Keratinocyte (primary cell): Measurements from ENCODE around the gene CHPF. TPM values are rescaled to one million over a fixed set of nuclear protein-coding genes. Genes with fewer than 3 reads are reported as not detected.

Experiments
- DNase-seq: peaks from one replicate; pipeline ENCODE4 v3.0.0-alpha.2; 2011; ENCODE audit warnings: low read depth, missing footprints, low spot score
- FAIRE-seq: peaks from 2 replicates; lab custom pipeline; 2011; peaks lifted over from hg19 to GRCh38; lab: Jason Lieb, UNC
- H2AFZ ChIP-seq: 2 replicates; pipeline ENCODE4 v1.6.0; 2012; ENCODE audit warnings: low read length, control low read depth, inconsistent platforms; ENCODE audit not compliant: control insufficient read depth
- H3K27ac ChIP-seq: 2 replicates; pipeline ENCODE4 v1.5.1; 2011; ENCODE audit warnings: low read length; ENCODE audit not compliant: control insufficient read depth, insufficient read depth
- H3K27me3 ChIP-seq: 3 replicates; pipeline ENCODE4 v1.6.0; 2011; ENCODE audit warnings: low read length; ENCODE audit not compliant: control insufficient read depth, insufficient read depth; ENCODE audit errors: extremely low read depth
- H3K36me3 ChIP-seq, 2 experiments: 2 replicates in 1 of 2; 3 replicates in 1 of 2; pipeline ENCODE4 v1.5.1; 2011; ENCODE audit warnings: low read length in 2 of 2, mild to moderate bottlenecking in 1 of 2; ENCODE audit not compliant: control insufficient read depth in 2 of 2, insufficient read depth in 2 of 2; ENCODE audit errors: extremely low read depth in 1 of 2
- H3K4me1 ChIP-seq: 3 replicates; pipeline ENCODE4 v1.5.1; 2011; ENCODE audit warnings: low read length; ENCODE audit not compliant: control insufficient read depth, insufficient read depth; ENCODE audit errors: extremely low read depth
- H3K4me2 ChIP-seq: 3 replicates; pipeline ENCODE4 v1.6.0; 2011; ENCODE audit warnings: low read depth, low read length; ENCODE audit not compliant: control insufficient read depth, insufficient read depth; ENCODE audit errors: extremely low read depth
- H3K4me3 ChIP-seq, 3 experiments: fragments of 200-600 bp in 1 of 3; sonication (generic) in 1 of 3; 2 replicates in 2 of 3; 3 replicates in 1 of 3; pipeline ENCODE4 v1.5.1; 2011 to 2016; ENCODE audit warnings: low read length in 3 of 3, mild to moderate bottlenecking in 3 of 3, control low read depth in 2 of 3, inconsistent platforms in 1 of 3, low read depth in 1 of 3, mixed read lengths in 1 of 3, mixed run types in 1 of 3, moderate library complexity in 1 of 3; ENCODE audit not compliant: control insufficient read depth in 2 of 3, insufficient read depth in 2 of 3; ENCODE audit errors: extremely low read depth in 1 of 3
- H3K79me2 ChIP-seq: 2 replicates; pipeline ENCODE4 v1.6.0; 2012; ENCODE audit warnings: low read length; ENCODE audit not compliant: control insufficient read depth, insufficient read depth
- H3K9ac ChIP-seq: 3 replicates; pipeline ENCODE4 v1.6.0; 2011; ENCODE audit warnings: low read length; ENCODE audit not compliant: control insufficient read depth, insufficient read depth; ENCODE audit errors: extremely low read depth
- H3K9me1 ChIP-seq: 3 replicates; pipeline ENCODE4 v1.6.0; 2011; ENCODE audit warnings: low read length; ENCODE audit not compliant: control insufficient read depth, insufficient read depth; ENCODE audit errors: extremely low read depth
- H3K9me3 ChIP-seq: 2 replicates; pipeline ENCODE4 v1.5.1; 2012; ENCODE audit warnings: low read depth, low read length; ENCODE audit not compliant: control insufficient read depth
- H4K20me1 ChIP-seq: 3 replicates; pipeline ENCODE4 v1.6.0; 2011; ENCODE audit warnings: low read length; ENCODE audit not compliant: control insufficient read depth, insufficient read depth; ENCODE audit errors: extremely low read depth
- CTCF ChIP-seq, 3 experiments: IDR thresholded peaks in 1 of 3; conservative IDR thresholded peaks in 1 of 3; optimal IDR thresholded peaks in 1 of 3; 2 replicates in 2 of 3; 3 replicates in 1 of 3; pipeline versions ENCODE3 to v1.5.1; 2011; ENCODE audit warnings: low read length in 3 of 3, mild to moderate bottlenecking in 3 of 3, moderate library complexity in 2 of 3, control low read depth in 1 of 3, inconsistent platforms in 1 of 3; ENCODE audit not compliant: insufficient read depth in 2 of 3; ENCODE audit errors: extremely low read depth in 1 of 3
- EZH2 ChIP-seq: IDR thresholded peaks from one replicate; pipeline ENCODE4 v1.6.1; 2012; ENCODE audit warnings: inconsistent platforms, mild to moderate bottlenecking, low read length, moderate library complexity
- dilution Hi-C: fragments of 300-500 bp; cut with MboI; formaldehyde crosslinking; loops from one replicate; pipeline ENCODE4 v1.7.0; 2020; ENCODE audit warnings: low sequenced_read_pairs; ENCODE audit not compliant: extremely low pct_ligation_motif_present
- polyA plus RNA-seq, 5 experiments: library from polyadenylated mRNA; depleted of rRNA in 3 of 5; stranded (reverse) in 3 of 5; stranded (forward) in 1 of 5; unstranded in 1 of 5; fragments of >200 nt; gene quantifications; 1 replicate in 1 of 5; 2 replicates in 3 of 5; 3 replicates in 1 of 5; pipeline versions ENCODE4 v1.2.1 to v1.2.3, GENCODE V29; 2011 to 2012; ENCODE audit warnings: missing spikeins in 2 of 5, low read depth in 1 of 5, low replicate concordance in 1 of 5

Gene CHPF
- polyA plus RNA-seq, 1 donor (not counting 4 experiments of a cell fraction or from before 2014, with no cell fraction given) = 24.4 TPM

- no peak overlapping the region for H3K27ac ChIP-seq
- peaks cover 9 to 12% of the 10 kb centered on the region in 2 experiments for H3K36me3 ChIP-seq
- peaks cover 9% of the 10 kb centered on the region for H3K27me3 ChIP-seq
- TF ChIP-seq CTCF (optimal IDR thresholded peaks at IDR 0.05 in 1 of 3, IDR thresholded peaks at IDR 0.05 in 1 of 3, conservative IDR thresholded peaks at IDR 0.05 in 1 of 3; ENCODE audit: extremely low read depth in 1 of 3, insufficient read depth in 2 of 3, low read length in 3 of 3) = no peak
- TF ChIP-seq EZH2 = no peak
- dilution Hi-C loops = no loop called here
- H3K4me3 ChIP-seq = no peak overlapping the region
- no peak overlapping the region for H3K4me2 ChIP-seq
- H3K9me1 ChIP-seq = no peaks in the 10 kb centered on the region
- no peaks in the 10 kb centered on the region for H3K9me3 ChIP-seq
- H3K79me2 ChIP-seq = peaks cover 7% of the 10 kb centered on the region
- FAIRE-seq (no peak), DNase-seq (no peak)
- no peak overlapping the region for H3K9ac ChIP-seq
- H3K4me1 ChIP-seq = peaks cover 15% of the 10 kb centered on the region
- H4K20me1 ChIP-seq = no peaks in the 10 kb centered on the region
- no peak overlapping the region for H2AFZ ChIP-seq
Measured at GRCh38 chr2:219502618-219503017, 41.0 kb downstream of the CHPF start.

- Histone ChIP-seq H3K9me1 (no peaks in the 10 kb centered on the region), H4K20me1 (no peaks in the 10 kb centered on the region), H2AFZ (no peak overlapping the region), H3K27ac (no peak overlapping the region), H3K36me3 (peaks cover 9 to 12% of the 10 kb centered on the region in 2 experiments), H3K27me3 (peaks cover 16% of the 10 kb centered on the region), H3K79me2 (peaks cover 7% of the 10 kb centered on the region), H3K4me3 (no peak overlapping the region), H3K4me2 (no peak overlapping the region), H3K4me1 (peaks cover 15% of the 10 kb centered on the region), H3K9me3 (no peaks in the 10 kb centered on the region), H3K9ac (no peak overlapping the region)
- dilution Hi-C loops = no loop called here
- TF ChIP-seq EZH2 = no peak
- no peak for TF ChIP-seq CTCF (optimal IDR thresholded peaks at IDR 0.05 in 1 of 3, IDR thresholded peaks at IDR 0.05 in 1 of 3, conservative IDR thresholded peaks at IDR 0.05 in 1 of 3; ENCODE audit: extremely low read depth in 1 of 3, insufficient read depth in 2 of 3, low read length in 3 of 3)
- no peak for FAIRE-seq
- no peak for DNase-seq
Measured at GRCh38 chr2:219501849-219502248, 41.8 kb downstream of the CHPF start.
